Hematopoietic multipotent progenitor cell treated with erythropoietin and hydrocortisone succinate and interleukin-3 and kit ligand, for 8 days (in vitro differentiated cells): Measurements from ENCODE around the gene VPS41.

Experiments
- DNase-seq: peaks from one replicate; pipeline ENCODE4 v3.0.0-alpha.2; 2015

Gene VPS41

GRCh38 chr7:38716397-38716796, 192.6 kb downstream of the VPS41 start:
- DNase-seq = no peak

GRCh38 chr7:38709123-38709522, 199.9 kb downstream of the VPS41 start:
- no peak for DNase-seq

GRCh38 chr7:38704751-38705150, 204.2 kb downstream of the VPS41 start:
- DNase-seq = no peak

- DNase-seq = no peak
Measured at GRCh38 chr7:38704041-38704547, 204.9 kb downstream of the VPS41 start.

GRCh38 chr7:38703093-38703492, 205.9 kb downstream of the VPS41 start:
- DNase-seq = no peak

GRCh38 chr7:38702002-38702535, 206.9 kb downstream of the VPS41 start:
- no peak for DNase-seq

GRCh38 chr7:38700116-38700515, 208.9 kb downstream of the VPS41 start:
- DNase-seq = no peak

- no peak for DNase-seq
Measured at GRCh38 chr7:38699471-38699870, 209.5 kb downstream of the VPS41 start.

GRCh38 chr7:38694326-38694725, 214.7 kb downstream of the VPS41 start:
- DNase-seq = no peak

- DNase-seq = no peak
Measured at GRCh38 chr7:38686888-38687287, 222.1 kb downstream of the VPS41 start.

- no peak for DNase-seq
Measured at GRCh38 chr7:38685851-38686250, 223.1 kb downstream of the VPS41 start.

- DNase-seq = no peak
Measured at GRCh38 chr7:38682606-38683005, 226.4 kb downstream of the VPS41 start.

GRCh38 chr7:38681882-38682281, 227.1 kb downstream of the VPS41 start:
- no peak for DNase-seq

GRCh38 chr7:38679419-38679818, 229.6 kb downstream of the VPS41 start:
- no peak for DNase-seq

- no peak for DNase-seq
Measured at GRCh38 chr7:38678698-38679054, 230.3 kb downstream of the VPS41 start.

GRCh38 chr7:38677981-38678697, 230.9 kb downstream of the VPS41 start:
- DNase-seq = no peak

GRCh38 chr7:38675494-38676106, 233.4 kb downstream of the VPS41 start:
- no peak for DNase-seq

GRCh38 chr7:38674513-38674912, 234.5 kb downstream of the VPS41 start:
- DNase-seq = no peak

- DNase-seq = no peak
Measured at GRCh38 chr7:38673795-38674194, 235.2 kb downstream of the VPS41 start.
